Activated CD4-positive, alpha-beta T cell treated with anti-CD3 and anti-CD28 coated beads, Interleukin-2, amount 50 U/mL, for 48 hours (primary cell): Measurements from ENCODE around the gene CUX1.
"Not testable (repeated sequence)": the region's sequence is repeated elsewhere in the genome, so short reads cannot be mapped to it uniquely, and the experiment has no call there.

Experiments used
- DNase-seq, 2 experiments: peaks; one replicate each; pipeline ENCODE4 v3.0.0-alpha.2; 2020

CUX1 gene

DNA sequence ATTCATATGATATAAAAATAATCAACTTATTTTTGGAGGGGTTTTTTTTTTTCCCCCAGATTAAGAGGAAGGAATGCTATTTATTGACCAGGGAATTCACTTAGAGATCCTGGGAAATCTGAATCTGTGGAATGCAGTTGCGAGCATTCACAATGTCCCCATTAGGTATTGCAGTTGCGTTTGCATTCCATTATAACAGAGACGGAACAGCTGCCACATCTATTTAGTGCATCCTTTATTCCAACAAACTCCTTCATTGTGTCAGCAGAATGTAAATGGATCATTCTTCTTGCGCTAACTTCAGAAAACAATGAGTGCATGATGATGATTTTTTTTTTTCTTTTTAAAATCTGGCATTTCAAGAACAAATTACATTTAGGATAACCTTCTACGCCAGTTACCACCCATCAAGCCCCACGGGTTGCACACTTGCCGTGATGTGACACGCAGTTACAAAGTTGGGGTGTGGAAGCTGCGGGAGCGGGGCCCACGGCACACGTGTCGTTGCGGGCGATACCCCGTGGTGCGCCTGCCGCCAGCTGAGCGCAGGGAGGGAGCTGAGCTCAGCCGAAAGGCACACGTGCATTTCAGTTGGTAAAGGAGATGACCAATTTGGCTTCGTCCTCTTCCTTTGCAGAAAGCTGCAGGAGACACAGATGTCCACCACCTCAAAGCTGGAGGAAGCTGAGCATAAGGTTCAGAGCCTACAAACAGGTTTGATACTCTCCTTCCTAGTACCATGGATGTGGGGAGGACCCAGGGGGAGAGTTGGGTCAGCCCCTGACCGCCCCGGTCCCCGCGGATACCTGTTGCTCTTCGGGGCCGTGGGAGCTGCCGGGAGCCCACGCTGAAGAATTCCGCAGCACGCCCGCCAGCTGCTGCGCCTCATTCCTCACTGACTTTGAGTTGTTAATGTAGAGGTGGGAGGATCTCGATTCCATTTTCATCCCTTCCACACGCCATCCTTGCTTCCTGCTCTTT lies 293.9 kb downstream of the CUX1 start:
- no peak for DNase-seq

DNA sequence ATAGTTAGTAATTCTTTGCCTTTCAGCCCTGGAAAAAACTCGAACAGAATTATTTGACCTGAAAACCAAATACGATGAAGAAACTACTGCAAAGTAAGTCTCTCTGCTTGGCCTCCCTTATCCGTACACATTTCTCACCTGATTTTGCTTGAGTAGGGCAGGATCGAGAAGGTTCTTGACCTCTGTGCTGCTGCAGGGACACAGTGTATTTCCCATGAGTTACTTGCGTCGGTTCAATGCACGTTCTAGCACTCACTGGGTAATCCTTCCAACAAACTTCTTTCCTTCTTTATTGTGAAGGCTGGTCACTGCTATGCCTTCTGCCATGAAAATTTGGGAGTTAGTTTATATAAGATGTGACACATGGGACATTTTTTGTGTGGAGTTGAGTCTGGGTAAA lies 297.8 kb downstream of the CUX1 start:
- no peak for DNase-seq

DNA sequence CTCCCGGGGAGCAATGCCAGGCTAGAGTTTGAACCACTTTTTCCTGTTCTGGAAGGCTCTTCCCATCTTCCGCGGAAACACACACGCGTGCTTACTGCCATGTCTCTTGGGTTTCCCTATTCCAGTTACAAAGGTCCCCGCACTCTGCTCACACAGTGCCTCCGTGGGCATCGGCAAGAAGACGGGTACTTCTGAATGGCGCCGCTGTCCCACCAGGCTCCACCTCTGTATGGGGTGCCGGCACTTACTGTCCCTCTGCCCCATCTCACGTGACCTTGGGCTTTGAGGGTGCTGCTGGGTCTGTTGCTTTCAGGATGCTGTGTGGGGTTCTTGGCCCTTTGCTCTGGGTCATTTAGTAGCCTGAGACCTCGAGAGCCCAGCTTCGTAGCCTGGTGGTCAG lies 298.5 kb downstream of the CUX1 start:
- no peak for DNase-seq

DNA sequence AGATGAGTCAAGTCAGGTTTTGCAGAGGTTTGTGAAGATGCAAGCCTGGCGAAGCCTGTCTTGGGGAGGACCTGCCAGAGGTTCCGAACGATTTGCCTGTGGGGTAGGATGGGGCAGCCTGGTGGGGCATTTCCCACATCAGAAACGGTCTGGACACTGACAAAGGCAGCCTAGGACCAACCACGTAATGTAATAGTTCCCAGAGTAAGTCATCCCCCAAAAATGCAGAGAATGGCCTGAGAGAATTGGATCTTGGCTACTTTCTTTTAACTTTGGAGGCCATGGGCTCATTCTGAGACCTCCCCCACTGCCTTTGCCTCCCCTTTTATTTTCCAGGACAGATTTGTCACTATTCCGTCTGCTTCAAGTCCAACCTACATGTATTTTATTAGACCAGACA lies 300.3 kb downstream of the CUX1 start:
- no peak for DNase-seq

DNA sequence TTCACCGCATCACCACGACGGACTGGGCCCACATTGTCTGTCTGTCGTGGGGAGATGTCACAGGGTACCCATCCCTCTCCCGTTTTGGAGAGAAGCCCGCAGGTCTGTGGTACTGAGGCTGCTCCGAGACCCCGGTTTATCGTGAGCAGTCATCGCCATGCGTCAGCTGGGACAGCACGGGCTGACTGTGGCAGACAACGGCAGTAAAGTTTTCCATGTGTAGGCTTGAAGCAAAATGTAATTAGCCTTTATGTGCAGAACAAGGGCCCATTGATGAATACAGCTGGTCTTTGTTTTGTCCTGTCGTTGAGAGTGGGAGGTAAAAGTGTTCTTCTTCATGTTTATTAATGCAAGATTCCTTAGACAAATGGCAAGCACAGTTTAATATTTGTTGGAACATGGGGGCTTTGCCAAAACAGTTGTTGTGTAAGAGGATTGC lies 301.8 kb downstream of the CUX1 start:
- no peak for DNase-seq

DNA sequence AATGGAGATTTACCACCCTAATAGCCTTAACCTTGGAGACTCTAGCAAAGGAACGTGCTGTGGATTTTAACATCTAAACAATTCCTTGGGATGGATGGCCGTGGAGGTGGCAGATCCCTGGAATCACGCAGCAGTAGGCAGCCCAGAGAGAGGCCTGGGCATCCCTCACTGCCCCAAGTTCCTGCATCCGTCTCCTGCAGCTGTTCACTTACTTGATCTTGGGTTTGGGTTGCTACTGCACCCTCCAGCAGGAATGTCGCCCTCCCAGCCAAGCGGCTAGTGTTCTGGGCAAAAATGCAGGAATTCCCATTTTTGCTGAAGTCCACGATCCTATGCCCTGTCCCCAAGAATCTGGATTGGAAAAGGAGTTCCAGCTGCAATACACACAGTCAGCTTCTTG lies 302.5 kb downstream of the CUX1 start:
- DNase-seq: no peak

DNA sequence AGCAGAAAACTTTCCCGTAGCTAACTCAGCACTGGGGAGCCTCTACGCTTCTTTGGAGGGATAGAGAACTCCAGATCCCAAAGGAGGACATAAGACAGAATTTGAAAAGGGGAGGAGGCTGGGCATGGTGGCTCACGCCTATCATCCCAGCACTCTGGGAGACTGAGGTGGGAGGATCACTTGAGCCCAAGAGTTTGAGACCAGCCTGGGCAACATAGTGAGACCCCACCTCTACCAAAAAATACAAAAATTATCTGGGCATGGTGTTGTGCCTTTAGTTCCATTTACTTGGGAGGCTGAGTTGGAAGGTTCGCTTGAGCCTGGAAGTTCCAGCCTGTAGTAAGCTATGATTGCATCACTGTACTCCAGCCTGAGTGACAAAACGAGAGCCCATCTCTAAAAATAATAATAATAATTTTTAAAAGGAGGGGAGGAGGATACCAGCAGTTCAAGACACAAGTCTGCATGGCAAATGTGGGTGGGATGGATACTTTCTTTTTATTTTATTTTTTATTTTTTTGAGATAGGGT lies 303.3 kb downstream of the CUX1 start:
- no peak for DNase-seq

DNA sequence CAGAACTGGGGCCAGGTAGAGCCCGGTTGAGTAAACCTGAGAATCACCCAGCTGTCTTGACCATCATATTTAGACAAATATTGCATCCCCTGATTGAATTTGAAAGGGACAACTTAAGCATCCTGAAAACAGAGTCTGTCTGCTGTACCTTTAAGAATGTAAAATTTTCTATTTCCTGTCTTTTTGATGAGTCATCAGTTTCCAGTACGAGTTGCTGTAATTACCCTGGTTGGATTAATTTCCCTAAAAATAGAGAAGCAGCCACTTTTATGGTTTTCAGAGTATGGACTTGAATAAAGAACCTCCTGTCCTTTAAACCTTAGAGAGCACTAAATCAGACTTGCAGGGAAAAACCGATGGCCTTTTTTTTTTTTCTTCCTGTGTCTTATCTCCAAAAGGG lies 304.6 kb downstream of the CUX1 start:
- no peak for DNase-seq

DNA sequence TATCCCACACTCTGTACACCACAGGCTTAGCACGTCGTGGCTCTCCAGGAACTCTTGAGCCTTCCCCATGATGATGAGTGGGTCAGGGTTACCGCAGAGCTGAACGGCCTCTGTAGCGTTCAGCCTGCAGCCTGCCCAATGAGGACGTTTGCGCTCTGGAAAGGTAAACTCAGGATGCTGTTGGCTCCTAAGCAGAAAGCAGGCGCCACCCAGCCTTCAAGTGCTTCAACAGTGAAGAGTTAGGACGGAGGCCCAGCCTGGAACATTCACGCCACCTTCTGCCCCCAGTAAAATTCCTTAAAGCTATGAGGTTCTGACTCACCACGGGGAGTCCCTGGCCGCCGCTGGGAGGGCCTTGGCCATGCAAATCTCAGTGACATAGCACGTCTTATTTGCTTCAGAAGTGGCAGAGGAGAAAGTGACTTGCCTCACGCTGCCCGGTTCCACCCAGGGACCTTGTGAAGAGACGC lies 307.7 kb downstream of the CUX1 start:
- peak; percentile 9 to 19 for DNase-seq

DNA sequence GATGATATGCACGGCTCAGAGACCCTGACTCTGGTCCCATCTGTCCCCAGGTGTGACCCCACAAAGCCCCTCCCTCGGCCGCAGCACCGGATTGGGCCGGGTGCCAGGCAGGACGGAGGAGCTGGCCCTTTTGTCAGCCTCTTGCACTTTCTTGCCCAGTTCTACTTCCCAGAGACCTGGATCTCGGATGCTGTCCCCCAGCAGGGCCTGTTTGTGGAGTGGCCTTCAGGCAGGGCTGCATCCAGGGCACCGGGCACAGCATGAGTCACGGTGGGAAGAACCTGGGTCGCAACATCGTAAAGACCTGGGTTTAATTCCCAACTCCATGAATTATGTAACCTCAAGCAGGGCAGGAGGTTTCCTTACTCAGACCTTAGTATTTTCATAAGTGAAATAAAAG lies 310.9 kb downstream of the CUX1 start:
- DNase-seq: no peak

DNA sequence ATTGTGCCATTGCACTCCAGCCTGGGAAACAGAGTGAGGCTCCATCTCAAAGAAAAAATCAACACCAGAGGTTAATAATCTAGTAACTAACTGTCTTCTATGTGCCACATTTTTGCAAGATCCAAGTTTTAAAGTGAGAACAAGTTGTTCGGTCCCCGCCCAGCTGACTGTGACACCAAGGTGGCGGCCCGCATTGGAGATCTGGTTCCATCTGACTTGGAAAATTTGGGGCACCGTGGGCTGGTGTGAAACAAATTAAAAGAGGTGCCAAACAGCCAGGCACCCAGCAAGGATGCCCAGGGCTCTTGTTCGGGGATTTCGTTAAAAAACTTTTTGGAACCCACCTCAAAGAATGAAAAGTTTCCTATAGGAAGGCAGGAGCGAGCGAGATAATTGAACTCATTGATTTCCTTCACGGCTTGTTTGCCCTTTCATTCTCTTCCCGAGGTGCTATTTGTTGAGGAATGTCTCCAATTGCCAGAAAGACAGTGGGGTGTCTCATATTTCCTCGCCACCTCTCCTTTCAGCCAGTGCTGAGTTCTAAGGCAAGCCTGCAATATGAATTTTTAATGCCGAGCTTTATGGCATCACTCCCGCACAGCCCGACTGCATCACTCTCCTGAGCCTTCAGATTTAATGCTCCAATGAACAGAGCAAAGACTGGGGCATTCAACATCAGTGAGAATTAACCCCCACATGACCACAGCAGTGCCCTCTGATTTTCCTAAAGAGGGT lies 312.4 kb downstream of the CUX1 start:
- no peak for DNase-seq

DNA sequence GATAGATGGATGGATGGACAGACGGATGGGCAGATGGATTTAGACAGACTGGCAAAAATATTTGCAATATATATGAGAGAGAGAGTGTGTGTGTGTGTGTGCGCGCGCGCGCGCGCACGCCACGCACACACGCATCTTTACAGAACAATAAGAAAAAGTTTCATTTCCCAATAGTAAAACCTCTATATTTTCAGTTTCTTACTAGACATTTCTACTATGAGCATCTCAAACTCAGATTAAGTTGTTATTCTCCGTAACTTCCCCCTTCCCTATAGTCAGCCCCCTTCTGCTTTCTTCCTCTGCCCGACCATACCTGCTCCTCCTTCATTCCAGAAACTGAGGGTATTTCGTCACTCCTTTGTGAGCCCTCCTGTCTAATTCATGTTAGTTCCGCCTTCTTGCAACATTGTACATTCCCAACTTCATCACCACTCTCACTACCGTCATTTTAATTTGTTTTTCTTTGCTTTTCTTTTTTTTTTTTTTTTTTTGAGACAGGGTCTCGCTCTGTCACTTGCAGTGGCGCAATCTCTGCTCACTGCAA lies 314.9 kb downstream of the CUX1 start:
- DNase-seq: no peak

DNA sequence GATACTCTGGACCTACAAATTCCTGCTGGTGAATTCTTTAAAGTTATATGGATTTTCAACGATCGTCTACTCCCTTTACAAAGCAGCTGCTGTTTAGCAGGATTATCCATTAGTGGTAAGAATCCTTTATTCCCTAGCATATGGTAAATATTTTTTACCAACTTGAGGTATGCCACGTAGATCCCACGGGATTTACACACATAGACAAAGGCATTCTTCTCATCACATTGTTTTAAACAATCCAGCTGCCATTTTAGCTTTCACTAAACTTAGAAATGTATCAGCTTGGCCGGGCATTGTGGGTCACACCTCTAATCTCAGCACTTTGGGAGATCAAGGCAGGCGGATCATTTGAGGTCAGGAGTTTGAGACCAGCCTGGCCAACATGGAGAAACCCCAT lies 321.2 kb downstream of the CUX1 start:
- DNase-seq: no peak

DNA sequence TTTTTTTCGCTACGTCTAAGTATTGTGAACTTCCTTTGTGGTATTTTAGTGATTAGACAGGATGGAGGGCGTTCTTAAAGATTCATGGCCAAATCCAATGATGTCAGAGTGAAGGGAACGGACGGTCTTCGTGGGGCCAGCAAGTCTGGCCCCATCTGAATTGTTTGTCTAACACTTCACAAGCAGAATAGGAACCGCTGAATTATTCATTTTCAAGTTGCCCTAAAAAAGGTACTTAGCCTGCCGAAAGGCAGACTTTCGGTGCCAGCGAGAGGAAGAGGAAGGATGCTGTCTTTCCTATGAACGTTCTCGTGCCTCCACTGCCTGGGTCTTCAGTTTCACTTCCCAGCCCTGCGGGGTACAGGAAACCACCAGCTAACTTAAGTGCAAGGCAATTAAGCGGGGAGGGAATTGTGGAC lies 323.5 kb downstream of the CUX1 start:
- DNase-seq: peak in 1 of 2 experiments; percentile 10

DNA sequence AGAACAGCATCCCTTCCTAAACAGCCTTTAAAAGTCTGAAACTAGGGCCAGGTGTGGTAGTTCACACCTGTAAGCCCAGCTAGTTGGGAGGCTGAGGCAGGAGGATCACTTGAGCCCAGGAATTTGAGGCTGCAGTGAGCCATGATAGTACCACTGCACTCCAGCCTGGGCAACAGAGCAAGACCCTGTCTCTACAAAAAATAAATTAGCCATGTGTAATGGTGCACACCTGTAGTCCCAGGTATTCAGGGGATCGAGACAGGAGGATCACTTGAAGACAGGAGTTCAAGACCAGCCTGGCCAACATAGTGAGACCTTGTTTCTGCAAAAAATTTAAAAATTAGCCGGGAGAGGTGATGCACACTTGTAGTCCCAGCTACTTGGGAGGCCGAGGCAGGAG lies 325.0 kb downstream of the CUX1 start:
- not testable (repeated sequence) for DNase-seq

DNA sequence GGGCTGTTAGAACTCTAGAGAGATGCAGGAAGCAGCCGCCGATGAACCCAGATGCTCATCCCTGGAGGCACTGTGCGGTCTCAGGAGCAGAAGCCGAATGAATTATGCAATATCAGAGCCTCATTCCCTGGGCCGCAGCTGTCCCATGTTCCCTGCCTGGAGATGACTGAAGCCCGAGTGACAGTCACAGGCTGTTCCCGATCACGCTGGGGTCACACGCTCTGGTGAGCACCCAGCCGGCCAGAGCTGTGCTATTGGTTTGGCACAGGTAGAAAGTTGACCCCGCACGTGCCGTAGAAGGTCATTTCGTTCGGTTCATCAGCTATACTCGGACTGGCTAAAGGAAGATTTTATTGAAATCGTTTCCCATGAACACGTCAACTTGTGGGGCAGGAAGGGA lies 328.7 kb downstream of the CUX1 start:
- DNase-seq: no peak

DNA sequence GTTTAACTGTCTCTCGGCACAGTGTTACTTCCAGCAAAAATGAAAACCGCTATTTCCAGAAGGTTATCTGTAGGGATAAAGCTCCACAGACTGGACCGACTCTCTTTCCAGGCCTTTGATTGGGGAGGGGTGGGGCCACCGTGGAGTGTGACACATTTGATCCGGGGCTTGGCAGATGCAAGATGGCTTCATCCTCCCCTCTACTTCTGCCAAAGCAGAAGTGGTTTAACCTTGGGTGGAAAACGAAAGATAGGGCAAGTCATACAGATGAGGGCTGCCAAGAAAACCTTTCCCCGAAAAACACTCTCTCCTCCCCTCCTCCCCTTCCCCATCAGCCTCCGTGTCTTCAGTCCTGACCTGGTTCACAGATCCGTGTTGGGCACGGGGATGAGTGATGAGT lies 329.6 kb downstream of the CUX1 start:
- DNase-seq: no peak

DNA sequence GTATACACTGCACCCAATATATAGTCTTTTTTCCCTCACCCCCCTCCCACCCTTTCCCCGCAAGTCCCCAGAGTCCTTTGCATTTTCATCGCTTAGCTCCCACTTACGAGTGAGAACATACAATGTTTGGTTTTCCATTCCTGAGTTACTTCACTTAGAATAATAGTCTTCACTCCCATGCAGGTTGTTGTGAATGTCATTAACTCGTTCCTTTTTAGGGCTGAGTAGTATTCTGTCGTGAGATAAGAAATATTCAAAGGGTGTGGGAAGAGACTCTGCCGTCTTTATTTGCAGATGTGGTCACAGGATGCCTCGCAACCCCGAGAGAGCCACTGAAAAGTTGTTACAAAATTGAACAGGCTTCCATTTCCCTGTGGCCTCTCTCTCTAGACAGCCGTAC lies 331.4 kb downstream of the CUX1 start:
- no peak for DNase-seq

DNA sequence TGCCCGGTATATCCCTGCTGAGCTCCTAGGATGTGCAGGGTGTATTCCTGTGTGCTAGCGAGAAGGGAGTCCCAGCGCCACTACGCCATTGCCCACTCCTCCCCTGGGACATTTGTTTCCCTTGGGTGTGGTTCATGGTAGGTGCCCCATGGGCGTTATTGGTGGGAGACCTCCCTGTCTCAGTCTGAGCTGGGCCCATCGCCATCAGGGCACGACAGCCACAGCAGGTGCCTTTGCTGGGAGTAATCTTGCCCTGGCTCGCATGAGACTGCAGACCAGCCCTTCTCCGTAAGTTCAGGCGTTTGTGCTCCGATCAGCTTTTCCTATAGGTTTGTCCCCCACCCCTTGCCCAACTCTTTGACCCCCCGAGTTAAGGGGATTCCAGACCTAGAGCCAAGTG lies 332.0 kb downstream of the CUX1 start:
- DNase-seq: no peak

DNA sequence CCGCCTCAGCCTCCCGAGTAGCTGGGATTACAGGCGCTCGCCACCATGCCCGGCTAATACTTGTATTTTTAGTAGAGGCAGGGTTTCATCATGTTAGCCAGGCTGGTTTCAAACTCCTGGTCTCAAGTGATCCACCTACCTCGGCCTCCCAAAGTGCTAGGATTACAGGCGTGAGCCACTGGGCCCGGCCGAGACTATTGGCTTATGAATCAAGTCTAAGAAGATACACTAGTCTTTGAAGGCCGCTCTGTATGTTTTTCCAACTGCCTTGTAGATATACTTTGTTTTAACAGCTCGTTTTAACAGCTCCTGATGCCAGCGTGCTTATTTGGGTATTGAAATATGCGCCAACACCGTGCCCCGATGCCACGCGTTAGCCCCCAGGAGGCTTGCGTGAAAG lies 332.8 kb downstream of the CUX1 start:
- no peak for DNase-seq

DNA sequence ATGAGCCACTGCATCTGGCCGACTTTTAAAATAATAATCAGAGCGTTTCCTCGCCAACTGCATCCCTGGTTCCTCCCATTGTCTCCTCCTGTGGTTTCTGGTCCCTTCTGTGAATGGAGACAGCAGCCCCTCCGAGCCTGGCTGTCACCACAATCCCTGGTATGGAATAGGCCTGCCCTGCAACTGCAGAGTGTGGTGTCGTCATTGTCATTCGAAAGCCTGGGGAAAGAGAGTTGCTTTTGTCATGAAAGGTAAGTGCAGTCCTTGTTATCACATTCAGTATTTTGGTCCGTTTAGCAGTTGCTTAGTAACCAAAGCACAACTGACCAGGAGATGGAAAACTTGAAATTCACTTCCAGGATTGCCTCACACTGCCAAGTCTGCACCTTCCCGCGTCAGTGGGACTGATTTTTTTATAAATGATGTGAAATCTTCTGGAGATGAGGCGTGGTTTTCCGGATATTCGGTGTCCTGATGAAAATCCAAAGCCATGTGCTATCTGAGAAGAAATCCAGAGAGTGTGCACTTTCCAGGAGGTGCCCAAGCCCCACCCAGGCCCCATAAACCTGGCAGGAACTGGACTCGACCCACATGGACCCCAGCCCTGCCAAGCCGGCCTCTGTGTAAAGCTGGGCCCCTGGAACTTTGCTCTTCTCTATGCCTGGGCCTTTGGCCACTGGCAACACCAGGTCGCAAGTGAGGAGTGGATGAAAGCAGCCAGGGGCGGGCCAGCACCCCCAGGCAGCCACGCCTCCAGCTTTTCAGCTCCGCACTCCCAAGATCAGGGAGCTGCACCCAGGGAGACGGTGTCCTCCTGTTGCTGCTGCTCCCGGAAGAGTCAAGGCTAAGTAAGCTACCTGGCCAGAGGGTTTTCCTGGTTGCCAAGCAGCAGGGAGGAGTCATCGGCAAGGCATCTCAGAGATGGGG lies 335.5 kb downstream of the CUX1 start:
- no peak for DNase-seq

DNA sequence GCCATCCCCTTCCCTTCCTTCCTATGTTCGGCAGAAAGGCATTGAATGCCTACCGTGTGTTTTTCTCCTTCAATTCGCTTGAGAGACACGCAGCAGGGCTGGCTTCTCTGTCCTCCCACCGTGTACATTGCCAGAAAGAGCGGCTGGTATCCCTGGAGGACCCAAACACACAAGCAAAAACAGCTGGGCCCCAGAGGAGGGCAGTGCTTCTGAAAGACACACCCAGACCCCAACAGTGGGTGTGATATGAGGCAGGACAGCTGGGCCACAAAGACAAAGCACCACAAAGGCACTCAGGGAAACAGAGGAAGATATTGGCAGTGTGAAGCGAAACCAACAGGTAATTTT lies 336.1 kb downstream of the CUX1 start:
- no peak for DNase-seq
